Adrenal gland (tissue), 12 donors: ENCODE results near the gene RBM33. TPM values are rescaled to one million over a fixed set of nuclear protein-coding genes. Genes with fewer than 3 reads are reported as not detected.

ENCODE experiments used
- DNase-seq, 7 donors: peaks; one replicate each; pipeline ENCODE4 v3.0.0-alpha.2; 2019 to 2020
- H3K27ac ChIP-seq, 5 donors: fragments of 200-600 bp; sonication (generic) in 4 of 5; 1 replicate in 3 of 5; 2 replicates in 2 of 5; pipeline versions ENCODE4 v1.5.1 to v1.8.0; 2016 to 2020; ENCODE audit warnings: mild to moderate bottlenecking in 1 of 5
- H3K27me3 ChIP-seq: fragments of 200-600 bp; 2 replicates; pipeline ENCODE4 v1.8.0; 2021
- H3K36me3 ChIP-seq, 2 donors: fragments of 200-600 bp; replicated peaks in 1 of 2; 1 replicate in 1 of 2; 2 replicates in 1 of 2; pipeline versions ENCODE4 v1.5.1 to v1.8.0; 2018 to 2022
- H3K4me1 ChIP-seq, 2 donors: fragments of 200-600 bp; replicated peaks in 1 of 2; 1 replicate in 1 of 2; 2 replicates in 1 of 2; pipeline versions ENCODE4 v1.5.1 to v1.8.0; 2018 to 2021
- H3K4me3 ChIP-seq, 4 donors: fragments of 200-600 bp; sonication (generic) in 3 of 4; one replicate each; pipeline ENCODE4 v1.5.1; 2016 to 2018
- H3K9me3 ChIP-seq, 3 donors: fragments of 200-600 bp; sonication (generic) in 1 of 3; replicated peaks in 1 of 3; 1 replicate in 2 of 3; 2 replicates in 1 of 3; pipeline versions ENCODE4 v1.5.1 to v1.8.0; 2016 to 2021
- POLR2A ChIP-seq, 2 donors: fragments of 450-650 bp; IDR thresholded peaks; one replicate each; pipeline ENCODE4 v1.6.1; 2017; ENCODE audit warnings: antibody characterized with exemption in 2 of 2, mild to moderate bottlenecking in 2 of 2, moderate library complexity in 1 of 2
- WGBS, 4 donors: extraction: QIAGEN DNeasy Blood & Tissue Kit in 2 of 4; methylation state at CpG; one replicate each; pipeline versions ENCODE4 v1.1.5 to v1.1.7; 2013 to 2017; 5-methylcytosine and 5-hydroxymethylcytosine counted together
- intact Hi-C, 2 donors: fragments of 100-400 bp; cut with DNase I; formaldehyde crosslinking; loops; one replicate each; pipeline versions ENCODE4 v1.14.1 to v1.15.0; 2022 to 2023
- polyA plus RNA-seq, 3 donors: library from polyadenylated mRNA; stranded (reverse); fragments of 200-250 nt in 2 of 3; fragments of 350-450 nt in 1 of 3; fragmentation: Illumina TruSeq in 1 of 3; extraction: RNeasy Lipid Tissue Mini Kit (QIAGEN cat#74804) in 1 of 3; gene quantifications; one replicate each; pipeline ENCODE4 v1.2.3, GENCODE V29; 2013 to 2014
- total RNA-seq, 9 donors: library from RNA; depleted of rRNA in 4 of 9; stranded (reverse); fragments of >200 nt in 4 of 9; fragments of 120-200 nt in 1 of 9; fragmentation: NEBNext Ultra II Directional in 1 of 9; extraction: Animal tissue kit (Norgen Biotek cat#: 25700) in 1 of 9; gene quantifications; one replicate each; pipeline versions ENCODE4 v1.1.0 to v1.2.4, GENCODE V29; 2013 to 2023
- TF ChIP-seq, protein P1 (sequence below), 6 experiments: fragments of 450-650 bp in 4 of 6; fragments of 200-600 bp in 2 of 6; sonication (generic) in 1 of 6; IDR thresholded peaks; 1 replicate in 5 of 6; 2 replicates in 1 of 6; pipeline versions ENCODE4 v1.5.1 to v1.8.0; 2016 to 2021; ENCODE audit warnings: antibody characterized with exemption in 6 of 6, mild to moderate bottlenecking in 2 of 6, moderate library complexity in 1 of 6
- donor health status: healthy with polysubstance abuse.
- donor health status: Bipolar disorder and iron deficiency.
- donor health status: DM: yes; HTN: yes; CAD: no.
- donor health status: DM: no; HTN: no; CAD: no.
- donor health status: DM: no; HTN: no; CAD: no.
- donor health status: DM: yes; HTN: yes; CAD: no.

Gene RBM33
- total and polyA plus RNA-seq, 12 donors: 10.3 to 57.1 (median 36.9) TPM

DNA sequence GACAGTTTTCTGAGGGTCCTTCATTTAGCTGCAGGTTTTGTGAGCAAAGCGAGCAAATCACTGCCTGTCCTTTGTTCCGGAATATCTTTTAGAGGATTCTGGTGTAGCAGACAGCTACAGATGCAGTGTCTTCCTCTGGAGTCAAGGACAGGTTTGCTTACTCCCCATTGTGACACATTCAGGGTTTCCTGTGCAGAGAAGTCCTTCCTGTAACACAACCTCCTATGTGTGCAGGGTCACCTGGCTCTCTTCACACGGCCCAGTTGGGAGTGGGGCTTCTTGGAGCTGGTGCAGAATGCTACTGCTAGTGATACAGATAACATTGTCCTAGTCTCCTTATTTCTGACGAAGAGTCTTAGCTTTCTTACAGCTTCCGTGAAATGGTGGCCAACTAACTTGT is 47.9 kb downstream of the RBM33 start:
- H3K36me3 ChIP-seq: no peaks in the 10 kb centered on the region
- peaks cover 6 to 23% of the 10 kb centered on the region in 2 donors for H3K4me1 ChIP-seq
- DNase-seq: peak in 5 of 7 donors; percentile 28 to 46 (median 31)
- TF ChIP-seq, protein P1, sequence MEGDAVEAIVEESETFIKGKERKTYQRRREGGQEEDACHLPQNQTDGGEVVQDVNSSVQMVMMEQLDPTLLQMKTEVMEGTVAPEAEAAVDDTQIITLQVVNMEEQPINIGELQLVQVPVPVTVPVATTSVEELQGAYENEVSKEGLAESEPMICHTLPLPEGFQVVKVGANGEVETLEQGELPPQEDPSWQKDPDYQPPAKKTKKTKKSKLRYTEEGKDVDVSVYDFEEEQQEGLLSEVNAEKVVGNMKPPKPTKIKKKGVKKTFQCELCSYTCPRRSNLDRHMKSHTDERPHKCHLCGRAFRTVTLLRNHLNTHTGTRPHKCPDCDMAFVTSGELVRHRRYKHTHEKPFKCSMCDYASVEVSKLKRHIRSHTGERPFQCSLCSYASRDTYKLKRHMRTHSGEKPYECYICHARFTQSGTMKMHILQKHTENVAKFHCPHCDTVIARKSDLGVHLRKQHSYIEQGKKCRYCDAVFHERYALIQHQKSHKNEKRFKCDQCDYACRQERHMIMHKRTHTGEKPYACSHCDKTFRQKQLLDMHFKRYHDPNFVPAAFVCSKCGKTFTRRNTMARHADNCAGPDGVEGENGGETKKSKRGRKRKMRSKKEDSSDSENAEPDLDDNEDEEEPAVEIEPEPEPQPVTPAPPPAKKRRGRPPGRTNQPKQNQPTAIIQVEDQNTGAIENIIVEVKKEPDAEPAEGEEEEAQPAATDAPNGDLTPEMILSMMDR (IDR thresholded peaks at IDR 0.05): no peak
- TF ChIP-seq POLR2A (IDR thresholded peaks at IDR 0.05): no peak
- 50 to 57% (median 51%) methylated on average over 5 of the region's 5 CpGs for WGBS, 4 donors
- intact Hi-C loops: no loop called here
- H3K9me3 ChIP-seq: peaks cover 0 to 4% (median 0%) of the 10 kb centered on the region in 3 donors
- no peaks in the 10 kb centered on the region for H3K27me3 ChIP-seq
- no peak overlapping the region for H3K4me3 ChIP-seq
- peak overlapping the region in 1 of 5 donors; percentile 15 for H3K27ac ChIP-seq

DNA sequence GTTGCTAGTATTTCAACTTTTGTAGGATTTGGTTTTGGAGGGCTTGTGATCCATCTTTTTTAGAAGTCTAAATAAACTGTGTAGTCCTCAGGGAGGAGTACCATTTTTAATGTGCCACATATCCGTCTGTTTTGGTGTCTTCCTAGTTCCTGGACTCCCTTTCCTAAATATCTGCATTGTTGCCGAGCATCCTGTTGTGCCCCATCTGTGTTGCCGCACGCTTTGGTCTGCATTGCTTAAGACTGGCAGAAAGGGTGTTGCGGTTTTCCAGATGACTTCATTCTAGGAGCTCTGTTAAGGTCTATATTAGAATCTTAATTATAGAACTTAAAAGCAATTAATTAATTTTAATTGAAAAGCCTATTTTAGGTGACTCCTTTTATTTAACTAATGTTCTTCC is 49.4 kb downstream of the RBM33 start:
- WGBS, 4 donors: 91 to 96% (median 94%) methylated on average over 5 of the region's 5 CpGs
- intact Hi-C loops: no loop called here
- Histone ChIP-seq H3K9me3 (peaks cover 0 to 4% (median 0%) of the 10 kb centered on the region in 3 donors), H3K27me3 (no peaks in the 10 kb centered on the region), H3K4me3 (no peak overlapping the region), H3K4me1 (peaks cover 6 to 23% of the 10 kb centered on the region in 2 donors), H3K27ac (no peak overlapping the region), H3K36me3 (no peaks in the 10 kb centered on the region)
- DNase-seq: no peak
- TF ChIP-seq, protein P1 (IDR thresholded peaks at IDR 0.05): no peak
- TF ChIP-seq POLR2A (IDR thresholded peaks at IDR 0.05): no peak

- DNase-seq: no peak
- 91 to 95% (median 94%) methylated on average over 5 of the region's 5 CpGs for WGBS, 4 donors
- H3K9me3 ChIP-seq: peaks cover 0 to 4% (median 0%) of the 10 kb centered on the region in 3 donors
- H3K4me1 ChIP-seq: peaks cover 6 to 23% of the 10 kb centered on the region in 2 donors
- H3K36me3 ChIP-seq: no peaks in the 10 kb centered on the region
- TF ChIP-seq, protein P1 (IDR thresholded peaks at IDR 0.05): no peak
- TF ChIP-seq POLR2A (IDR thresholded peaks at IDR 0.05): no peak
- H3K27me3 ChIP-seq: no peaks in the 10 kb centered on the region
- H3K27ac ChIP-seq: no peak overlapping the region
- no peak overlapping the region for H3K4me3 ChIP-seq
- intact Hi-C loops: no loop called here
Observed at GRCh38 chr7:155694851-155695250, 50.4 kb downstream of the RBM33 start.

DNA sequence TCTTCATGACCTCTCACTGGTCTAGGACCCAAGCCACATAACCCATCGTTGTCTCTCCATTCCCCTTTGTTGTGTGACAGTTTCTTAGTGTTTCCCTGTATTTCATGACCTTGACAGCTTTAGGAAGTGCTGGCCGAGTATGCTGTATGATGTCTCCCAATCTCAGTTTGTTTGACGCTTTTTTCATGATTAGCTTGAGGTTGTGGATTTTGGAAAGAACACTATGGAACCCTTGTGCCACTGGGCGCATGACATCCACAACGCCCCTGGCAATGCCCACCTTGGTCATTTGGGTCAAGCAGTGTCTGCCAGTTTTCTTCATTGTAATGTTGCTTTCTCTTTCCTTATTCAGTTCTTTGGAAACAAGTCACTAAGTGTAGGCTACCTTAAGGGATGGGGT is 52.3 kb downstream of the RBM33 start:
- H3K4me3 ChIP-seq: no peak overlapping the region
- no peaks in the 10 kb centered on the region for H3K27me3 ChIP-seq
- TF ChIP-seq, protein P1 (IDR thresholded peaks at IDR 0.05): no peak
- TF ChIP-seq POLR2A (IDR thresholded peaks at IDR 0.05): no peak
- intact Hi-C loops: no loop called here
- H3K27ac ChIP-seq: no peak overlapping the region
- WGBS, 4 donors: 53 to 58% (median 56%) methylated on average over 5 of the region's 5 CpGs
- peaks cover 6 to 22% of the 10 kb centered on the region in 2 donors for H3K4me1 ChIP-seq
- peaks cover 0 to 4% (median 0%) of the 10 kb centered on the region in 3 donors for H3K9me3 ChIP-seq
- no peak for DNase-seq
- peaks cover 0 to 12% of the 10 kb centered on the region in 2 donors for H3K36me3 ChIP-seq
